ENCODE measurements around the gene SH3GL1. TPM values are rescaled to one million over a fixed set of nuclear protein-coding genes. Genes with fewer than 3 reads are reported as not detected.

The SH3GL1 gene
- total and polyA plus RNA-seq, 7 donors: 28.5 to 47.4 (median 33.9) TPM

GRCh38 chr19:4439243-4439642, 38.9 kb upstream of the SH3GL1 start:
- intact Hi-C loops (cut with DNase I): no loop called here
- Histone ChIP-seq H3K9me3 (no peaks in the 10 kb centered on the region), H3K27ac (no peak overlapping the region), H3K4me3 (no peak overlapping the region), H3K4me1 (no peaks in the 10 kb centered on the region), H3K27me3 (no peaks in the 10 kb centered on the region), H3K36me3 (peaks cover 0 to 5% (median 0%) of the 10 kb centered on the region in 4 donors)
- 89 to 96% methylated on average over 12 of the region's 12 CpGs for WGBS, 2 donors
- DNase-seq: no peak
- no peak for TF ChIP-seq EP300 (IDR thresholded peaks at IDR 0.05)
- no peak for TF ChIP-seq POLR2A (IDR thresholded peaks at IDR 0.05)
- no peak for TF ChIP-seq POLR2AphosphoS5 (IDR thresholded peaks at IDR 0.05)
- no peak for TF ChIP-seq CTCF (IDR thresholded peaks at IDR 0.05)

GRCh38 chr19:4437103-4437502, 36.8 kb upstream of the SH3GL1 start:
- WGBS, 2 donors: 92 to 95% methylated on average over 10 of the region's 10 CpGs
- intact Hi-C loops (cut with DNase I): no loop called here
- no peak overlapping the region for H3K27ac ChIP-seq

GRCh38 chr19:4436231-4436630, 35.9 kb upstream of the SH3GL1 start:
- Histone ChIP-seq H3K9me3 (no peaks in the 10 kb centered on the region), H3K27ac (no peak overlapping the region), H3K4me3 (no peak overlapping the region), H3K4me1 (no peaks in the 10 kb centered on the region), H3K36me3 (peaks cover 0 to 4% (median 0%) of the 10 kb centered on the region in 4 donors), H3K27me3 (no peaks in the 10 kb centered on the region)
- WGBS, 2 donors: 92 to 93% methylated on average over 7 of the region's 7 CpGs
- intact Hi-C loops (cut with DNase I): no loop called here
- DNase-seq: no peak
- no peak for TF ChIP-seq CTCF (IDR thresholded peaks at IDR 0.05)
- no peak for TF ChIP-seq EP300 (IDR thresholded peaks at IDR 0.05)
- TF ChIP-seq POLR2AphosphoS5 (IDR thresholded peaks at IDR 0.05): no peak
- no peak for TF ChIP-seq POLR2A (IDR thresholded peaks at IDR 0.05)

More at GRCh38 chr19:4437103-4437502, 36.8 kb upstream of the SH3GL1 start:
- peaks cover 0 to 4% (median 0%) of the 10 kb centered on the region in 4 donors for H3K36me3 ChIP-seq
- no peaks in the 10 kb centered on the region for H3K9me3 ChIP-seq
- no peak overlapping the region for H3K4me3 ChIP-seq
- no peak for TF ChIP-seq CTCF (IDR thresholded peaks at IDR 0.05)
- no peak for TF ChIP-seq POLR2A (IDR thresholded peaks at IDR 0.05)
- H3K27me3 ChIP-seq: no peaks in the 10 kb centered on the region
- no peak for DNase-seq
- H3K4me1 ChIP-seq: no peaks in the 10 kb centered on the region

- Histone ChIP-seq H3K27me3 (no peaks in the 10 kb centered on the region), H3K4me3 (no peak overlapping the region), H3K4me1 (no peaks in the 10 kb centered on the region), H3K9me3 (no peaks in the 10 kb centered on the region), H3K27ac (no peak overlapping the region), H3K36me3 (peaks cover 0 to 11% (median 2%) of the 10 kb centered on the region in 4 donors)
- TF ChIP-seq POLR2A (IDR thresholded peaks at IDR 0.05): no peak
- no peak for TF ChIP-seq CTCF (IDR thresholded peaks at IDR 0.05)
- TF ChIP-seq EP300 (IDR thresholded peaks at IDR 0.05): no peak
- TF ChIP-seq POLR2AphosphoS5 (IDR thresholded peaks at IDR 0.05): no peak
- DNase-seq: no peak
- intact Hi-C loops (cut with DNase I): no loop called here
- 94 to 96% methylated on average over 9 of the region's 9 CpGs for WGBS, 2 donors
Observed at GRCh38 chr19:4434391-4434790, 34.0 kb upstream of the SH3GL1 start.

- WGBS, 2 donors: 96% methylated on average over 28 of the region's 28 CpGs
- no peak for DNase-seq
- no peaks in the 10 kb centered on the region for H3K4me1 ChIP-seq
- no peaks in the 10 kb centered on the region for H3K9me3 ChIP-seq
- H3K4me3 ChIP-seq: no peak overlapping the region
- H3K36me3 ChIP-seq: peaks cover 0 to 11% (median 2%) of the 10 kb centered on the region in 4 donors
- no peak for TF ChIP-seq POLR2AphosphoS5 (IDR thresholded peaks at IDR 0.05)
- TF ChIP-seq EP300 (IDR thresholded peaks at IDR 0.05): no peak
- TF ChIP-seq POLR2A (IDR thresholded peaks at IDR 0.05): no peak
- no peak for TF ChIP-seq CTCF (IDR thresholded peaks at IDR 0.05)
- no peaks in the 10 kb centered on the region for H3K27me3 ChIP-seq
- intact Hi-C loops (cut with DNase I): no loop called here
- no peak overlapping the region for H3K27ac ChIP-seq
Observed at GRCh38 chr19:4432918-4433506, 32.7 kb upstream of the SH3GL1 start.

Measured in sigmoid colon (tissue), 7 donors.